Mesenchymal stem cell (in vitro differentiated cells and primary cell): ENCODE measurements around the gene TSBP1.

Experiments
- DNase-seq: peaks from one replicate; pipeline ENCODE4 v3.0.0-alpha.2; 2013
- H2AFZ ChIP-seq: one replicate; pipeline ENCODE4 v1.6.1; 2013; ENCODE audit warnings: low read depth, mild to moderate bottlenecking, control low read depth, inconsistent platforms, low read length, moderate library complexity
- H2AK5ac ChIP-seq: 2 replicates; pipeline ENCODE4 v1.6.1; 2013; ENCODE audit warnings: low read length, moderate library complexity, mild to moderate bottlenecking, inconsistent platforms; ENCODE audit not compliant: severe bottlenecking
- H2BK120ac ChIP-seq: one replicate; pipeline ENCODE4 v1.6.1; 2013; ENCODE audit warnings: low read depth, mild to moderate bottlenecking, inconsistent platforms, low read length, moderate library complexity
- H2BK12ac ChIP-seq, 2 experiments: one replicate each; pipeline ENCODE4 v1.6.1; 2013; ENCODE audit warnings: inconsistent platforms in 2 of 2, low read length in 2 of 2, mild to moderate bottlenecking in 2 of 2, moderate library complexity in 2 of 2, control low read depth in 1 of 2
- H2BK15ac ChIP-seq: one replicate; pipeline ENCODE4 v1.6.1; 2013; ENCODE audit warnings: mild to moderate bottlenecking, low read depth, inconsistent platforms; ENCODE audit not compliant: poor library complexity, severe bottlenecking
- H2BK5ac ChIP-seq: 2 replicates; pipeline ENCODE4 v1.6.1; 2013; ENCODE audit warnings: low read depth, mild to moderate bottlenecking, low read length, control low read depth, inconsistent platforms; ENCODE audit not compliant: poor library complexity, severe bottlenecking
- H3K14ac ChIP-seq, 2 experiments: one replicate each; pipeline ENCODE4 v1.6.1; 2013; ENCODE audit warnings: inconsistent platforms in 2 of 2, low read length in 2 of 2, control low read depth in 1 of 2, mild to moderate bottlenecking in 1 of 2, moderate library complexity in 1 of 2
- H3K18ac ChIP-seq, 2 experiments: one replicate each; pipeline ENCODE4 v1.6.1; 2013; ENCODE audit warnings: inconsistent platforms in 2 of 2, low read length in 2 of 2, control low read depth in 1 of 2, low read depth in 1 of 2, mild to moderate bottlenecking in 1 of 2
- H3K23ac ChIP-seq, 2 experiments: one replicate each; pipeline ENCODE4 v1.6.1; 2013; ENCODE audit warnings: inconsistent platforms in 2 of 2, low read length in 2 of 2, mild to moderate bottlenecking in 2 of 2, moderate library complexity in 2 of 2, control low read depth in 1 of 2
- H3K27ac ChIP-seq: 2 replicates; pipeline ENCODE4 v1.5.1; 2013; ENCODE audit warnings: mild to moderate bottlenecking, moderate library complexity, low read length, control low read depth, inconsistent platforms; ENCODE audit not compliant: poor library complexity, severe bottlenecking
- H3K27me3 ChIP-seq, 2 experiments: 2 replicates each; pipeline versions ENCODE4 v1.6.1 to v1.7.0; 2013; ENCODE audit warnings: low read length in 2 of 2, mild to moderate bottlenecking in 2 of 2, moderate library complexity in 2 of 2, control low read depth in 1 of 2, inconsistent platforms in 1 of 2; ENCODE audit not compliant: control insufficient read depth in 1 of 2, insufficient read depth in 1 of 2
- H3K36me3 ChIP-seq, 2 experiments: 2 replicates each; pipeline versions ENCODE4 v1.6.1 to v1.7.0; 2013; ENCODE audit warnings: low read length in 2 of 2, control low read depth in 1 of 2, inconsistent platforms in 1 of 2, low read depth in 1 of 2, mild to moderate bottlenecking in 1 of 2; ENCODE audit not compliant: insufficient read depth in 2 of 2, control insufficient read depth in 1 of 2
- H3K4ac ChIP-seq, 2 experiments: one replicate each; pipeline ENCODE4 v1.6.1; 2013; ENCODE audit warnings: inconsistent platforms in 2 of 2, low read length in 2 of 2, mild to moderate bottlenecking in 2 of 2, moderate library complexity in 2 of 2, control low read depth in 1 of 2, low read depth in 1 of 2
- H3K4me1 ChIP-seq: 2 replicates; pipeline ENCODE4 v1.6.1; 2013; ENCODE audit warnings: low read depth, low read length, control low read depth; ENCODE audit not compliant: control insufficient read depth, insufficient read depth
- H3K4me2 ChIP-seq: 2 replicates; pipeline ENCODE4 v1.6.1; 2013; ENCODE audit warnings: low read length, mild to moderate bottlenecking, inconsistent platforms; ENCODE audit not compliant: poor library complexity, severe bottlenecking
- H3K4me3 ChIP-seq, 2 experiments: 2 replicates each; pipeline versions ENCODE4 v1.5.1 to v1.7.0; 2013; ENCODE audit warnings: low read length in 2 of 2, mild to moderate bottlenecking in 2 of 2, control low read depth in 1 of 2, low read depth in 1 of 2; ENCODE audit not compliant: insufficient read depth in 1 of 2
- H3K79me1 ChIP-seq: replicated peaks from 2 replicates; pipeline ENCODE4 v1.6.1; 2013; ENCODE audit warnings: mild to moderate bottlenecking, control low read depth, low read length, inconsistent platforms; ENCODE audit not compliant: poor library complexity, severe bottlenecking
- H3K9ac ChIP-seq: 2 replicates; pipeline ENCODE4 v1.7.0; 2013; ENCODE audit warnings: mild to moderate bottlenecking, low read length, moderate library complexity
- H3K9me3 ChIP-seq: 2 replicates; pipeline ENCODE4 v1.7.0; 2013; ENCODE audit warnings: mild to moderate bottlenecking, low read length; ENCODE audit not compliant: control insufficient read depth
- H4K8ac ChIP-seq: one replicate; pipeline ENCODE4 v1.6.1; 2013; ENCODE audit warnings: inconsistent platforms, mild to moderate bottlenecking, low read length, moderate library complexity
- H4K91ac ChIP-seq: one replicate; pipeline ENCODE4 v1.6.1; 2013; ENCODE audit warnings: mild to moderate bottlenecking, low read length, inconsistent platforms
- WGBS: methylation state at CpG from one replicate; pipeline ENCODE4 v1.1.7; 2013; ENCODE audit warnings: mixed read lengths; 5-methylcytosine and 5-hydroxymethylcytosine counted together

The TSBP1 gene

DNA sequence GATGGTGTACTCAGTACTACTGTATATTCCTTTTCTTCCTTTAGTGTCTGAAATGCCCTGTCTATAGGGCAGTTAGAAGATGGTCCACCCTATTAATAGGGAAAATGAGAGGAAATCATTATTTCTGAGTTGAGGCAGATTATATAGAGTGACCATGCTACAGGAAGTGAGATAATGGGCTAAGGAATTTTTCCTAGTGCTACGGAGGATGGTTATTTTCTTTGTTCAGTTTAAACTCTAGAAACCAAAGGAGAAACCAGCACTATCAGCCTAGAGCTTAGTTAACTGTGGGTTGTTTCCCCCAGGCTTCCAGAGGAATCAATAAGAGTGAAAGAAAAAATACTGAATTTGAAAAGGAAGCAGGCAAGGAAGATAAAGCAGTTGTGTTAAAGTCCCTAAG, 474 bp downstream of the TSBP1 start:
- no peaks in the 10 kb centered on the region for H3K36me3 ChIP-seq
- H3K18ac ChIP-seq, result no peak overlapping the region
- no peak overlapping the region for H3K9ac ChIP-seq
- no peak overlapping the region for H4K91ac ChIP-seq
- H3K4ac ChIP-seq, result no peak overlapping the region
- no peak overlapping the region for H3K4me3 ChIP-seq
- no peak overlapping the region for H2AK5ac ChIP-seq
- H2AFZ ChIP-seq, result no peak overlapping the region
- H3K79me1 ChIP-seq, result no peaks in the 10 kb centered on the region
- H3K23ac ChIP-seq, result no peak overlapping the region
- 13% methylated on average over 1 of the region's 1 CpG for WGBS
- no peaks in the 10 kb centered on the region for H3K27me3 ChIP-seq
- H3K14ac ChIP-seq, result no peak overlapping the region
- no peak overlapping the region for H2BK12ac ChIP-seq
- no peak overlapping the region for H2BK15ac ChIP-seq
- no peak overlapping the region for H3K27ac ChIP-seq
- no peak for DNase-seq
- H2BK120ac ChIP-seq, result no peak overlapping the region
- H3K4me2 ChIP-seq, result no peak overlapping the region
- H4K8ac ChIP-seq, result no peak overlapping the region
- no peak overlapping the region for H2BK5ac ChIP-seq
- no peaks in the 10 kb centered on the region for H3K9me3 ChIP-seq
- no peaks in the 10 kb centered on the region for H3K4me1 ChIP-seq

DNA sequence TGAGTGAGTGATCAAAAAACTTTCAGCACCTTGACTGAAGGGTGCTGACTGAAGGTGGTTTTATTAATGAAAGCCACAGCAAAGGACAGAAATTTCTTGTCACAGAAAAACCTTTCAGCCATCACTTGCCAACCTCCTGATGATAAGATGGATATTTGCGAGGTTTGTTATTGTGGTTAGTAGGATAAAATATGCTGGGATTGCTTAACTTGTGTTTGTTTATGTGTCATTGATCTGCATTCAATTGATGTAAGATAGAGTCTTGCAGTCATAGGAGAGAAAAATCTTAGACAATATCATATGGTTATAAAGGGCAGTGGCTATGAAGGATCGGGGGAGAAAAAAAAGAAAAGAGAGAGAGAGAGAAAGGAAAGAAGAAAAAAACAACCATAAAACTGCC, 1.2 kb downstream of the TSBP1 start:
- no peaks in the 10 kb centered on the region for H3K79me1 ChIP-seq
- H3K27me3 ChIP-seq, result no peaks in the 10 kb centered on the region
- no peak overlapping the region for H3K4ac ChIP-seq
- H2BK15ac ChIP-seq, result no peak overlapping the region
- H3K4me1 ChIP-seq, result no peaks in the 10 kb centered on the region
- no peak overlapping the region for H3K18ac ChIP-seq
- H3K9ac ChIP-seq, result no peak overlapping the region
- no peaks in the 10 kb centered on the region for H3K36me3 ChIP-seq
- H3K14ac ChIP-seq, result no peak overlapping the region
- no peak overlapping the region for H2BK5ac ChIP-seq
- H3K4me2 ChIP-seq, result no peak overlapping the region
- no peak overlapping the region for H4K8ac ChIP-seq
- H3K9me3 ChIP-seq, result no peaks in the 10 kb centered on the region
- no peak overlapping the region for H2AK5ac ChIP-seq
- no peak overlapping the region for H2BK12ac ChIP-seq
- no peak overlapping the region for H2AFZ ChIP-seq
- H3K23ac ChIP-seq, result no peak overlapping the region
- H3K4me3 ChIP-seq, result no peak overlapping the region
- DNase-seq, result peak; percentile 35
- no peak overlapping the region for H3K27ac ChIP-seq
- H2BK120ac ChIP-seq, result no peak overlapping the region
- H4K91ac ChIP-seq, result no peak overlapping the region
- WGBS, result 63% methylated on average over 2 of the region's 2 CpGs

DNA sequence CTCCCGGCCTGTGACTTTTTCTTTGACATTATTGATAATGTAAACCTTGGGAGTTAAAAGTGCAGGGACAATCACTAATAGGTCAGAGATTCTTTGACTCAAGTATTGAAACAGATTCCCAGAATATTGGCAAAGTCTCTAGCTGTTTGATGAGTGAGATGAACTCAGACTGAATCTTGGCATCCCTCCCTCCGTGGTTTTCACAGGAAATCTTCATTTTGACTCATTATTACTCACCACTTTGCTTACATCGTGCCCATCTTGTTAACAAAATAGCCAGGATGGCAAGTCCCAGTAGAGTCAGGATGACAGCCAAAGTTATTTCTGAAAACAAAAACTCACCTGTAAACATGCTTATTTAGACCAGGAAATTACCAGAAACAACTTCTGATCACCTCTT, 2.0 kb downstream of the TSBP1 start:
- no peak overlapping the region for H2BK15ac ChIP-seq
- 13% methylated on average over 3 of the region's 3 CpGs for WGBS
- no peak overlapping the region for H2BK12ac ChIP-seq
- H3K79me1 ChIP-seq, result no peaks in the 10 kb centered on the region
- H4K8ac ChIP-seq, result no peak overlapping the region
- H2BK5ac ChIP-seq, result no peak overlapping the region
- H3K27ac ChIP-seq, result no peak overlapping the region
- no peak overlapping the region for H3K9ac ChIP-seq
- no peaks in the 10 kb centered on the region for H3K9me3 ChIP-seq
- peak; percentile 83 for DNase-seq
- no peak overlapping the region for H3K18ac ChIP-seq
- no peak overlapping the region for H3K4me2 ChIP-seq
- H2AK5ac ChIP-seq, result no peak overlapping the region
- H2AFZ ChIP-seq, result no peak overlapping the region
- no peak overlapping the region for H2BK120ac ChIP-seq
- no peak overlapping the region for H3K4me3 ChIP-seq
- H4K91ac ChIP-seq, result no peak overlapping the region
- no peak overlapping the region for H3K14ac ChIP-seq
- no peaks in the 10 kb centered on the region for H3K36me3 ChIP-seq
- H3K23ac ChIP-seq, result no peak overlapping the region
- no peaks in the 10 kb centered on the region for H3K4me1 ChIP-seq
- H3K27me3 ChIP-seq, result no peaks in the 10 kb centered on the region
- H3K4ac ChIP-seq, result no peak overlapping the region

DNA sequence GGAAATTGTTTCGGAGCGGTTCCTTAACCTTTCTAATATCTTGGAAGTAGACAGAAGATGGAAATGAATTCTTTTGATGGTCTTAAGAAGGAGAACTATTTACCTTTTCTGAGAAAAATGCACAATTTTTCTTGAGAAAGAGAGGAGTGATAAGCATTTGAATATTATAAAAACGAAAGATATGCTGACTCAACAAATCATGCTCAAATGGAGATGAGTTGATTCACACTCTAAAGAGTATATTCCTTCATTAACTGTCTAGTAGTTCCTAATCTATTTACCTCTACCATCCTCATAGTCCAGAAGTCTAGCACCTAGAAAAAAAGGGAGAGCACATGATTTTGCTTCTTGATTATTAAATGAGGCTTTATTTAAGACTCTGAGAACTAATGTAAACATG, 4.1 kb downstream of the TSBP1 start:
- H4K91ac ChIP-seq, result no peak overlapping the region
- no peak overlapping the region for H3K27ac ChIP-seq
- H4K8ac ChIP-seq, result no peak overlapping the region
- H3K18ac ChIP-seq, result no peak overlapping the region
- H2BK5ac ChIP-seq, result no peak overlapping the region
- H2BK15ac ChIP-seq, result no peak overlapping the region
- H3K4me3 ChIP-seq, result no peak overlapping the region
- H3K27me3 ChIP-seq, result no peaks in the 10 kb centered on the region
- no peaks in the 10 kb centered on the region for H3K9me3 ChIP-seq
- 66% methylated on average over 2 of the region's 3 CpGs for WGBS
- no peak overlapping the region for H3K4me2 ChIP-seq
- no peak overlapping the region for H2AK5ac ChIP-seq
- no peak overlapping the region for H3K4ac ChIP-seq
- no peaks in the 10 kb centered on the region for H3K4me1 ChIP-seq
- no peak overlapping the region for H3K9ac ChIP-seq
- H2AFZ ChIP-seq, result no peak overlapping the region
- H3K23ac ChIP-seq, result no peak overlapping the region
- no peak overlapping the region for H3K14ac ChIP-seq
- H2BK12ac ChIP-seq, result no peak overlapping the region
- H3K79me1 ChIP-seq, result no peaks in the 10 kb centered on the region
- no peaks in the 10 kb centered on the region for H3K36me3 ChIP-seq
- no peak overlapping the region for H2BK120ac ChIP-seq
- DNase-seq, result no peak
